Neural progenitor cell (in vitro differentiated cells): ENCODE results near the gene GABBR2. TPM values are rescaled to one million over a fixed set of nuclear protein-coding genes. Genes with fewer than 3 reads are reported as not detected.

ENCODE experiments used
- DNase-seq: peaks from one replicate; pipeline ENCODE4 v3.0.0-alpha.2; 2016; ENCODE audit warnings: low spot score
- H2AFZ ChIP-seq: fragments of 200-600 bp; sonication (generic); replicated peaks from 2 replicates; pipeline ENCODE4 v1.6.1; 2016; ENCODE audit warnings: antibody characterized with exemption
- H3F3A ChIP-seq: fragments of 200-600 bp; sonication (generic); 2 replicates; pipeline ENCODE4 v1.6.1; 2016; ENCODE audit warnings: antibody characterized with exemption, low read depth
- H3K27ac ChIP-seq: fragments of 200-600 bp; sonication (generic); 2 replicates; pipeline ENCODE4 v1.5.1; 2016; ENCODE audit warnings: mild to moderate bottlenecking
- H3K27me3 ChIP-seq: fragments of 200-600 bp; sonication (generic); 2 replicates; pipeline ENCODE4 v1.6.1; 2016; ENCODE audit warnings: mild to moderate bottlenecking, moderate library complexity
- H3K36me3 ChIP-seq: fragments of 200-600 bp; sonication (generic); 2 replicates; pipeline ENCODE4 v1.5.1; 2016
- H3K4me1 ChIP-seq: fragments of 200-600 bp; sonication (generic); 2 replicates; pipeline ENCODE4 v1.6.1; 2016; ENCODE audit warnings: mixed run types
- H3K4me2 ChIP-seq: fragments of 200-600 bp; sonication (generic); 2 replicates; pipeline ENCODE4 v1.6.1; 2016
- H3K4me3 ChIP-seq: fragments of 200-600 bp; sonication (generic); 2 replicates; pipeline ENCODE4 v1.5.1; 2016
- H3K79me2 ChIP-seq: fragments of 200-600 bp; sonication (generic); 2 replicates; pipeline ENCODE4 v1.6.1; 2016; ENCODE audit warnings: low read depth
- H3K9ac ChIP-seq: fragments of 200-600 bp; sonication (generic); 2 replicates; pipeline ENCODE4 v1.6.1; 2016
- H3K9me3 ChIP-seq: fragments of 200-600 bp; sonication (generic); 2 replicates; pipeline ENCODE4 v1.5.1; 2016; ENCODE audit warnings: low read depth
- H4K20me1 ChIP-seq: fragments of 200-600 bp; sonication (generic); 2 replicates; pipeline ENCODE4 v1.6.1; 2016; ENCODE audit warnings: low read depth
- H3K27ac Mint-ChIP-seq: 3 replicates; pipeline ENCODE4 v1.8.0; 2021; ENCODE audit warnings: mixed read lengths
- H3K27me3 Mint-ChIP-seq: 2 replicates; pipeline ENCODE4 v1.8.0; 2022; ENCODE audit warnings: low read depth, mild to moderate bottlenecking, inconsistent platforms, moderate library complexity, mixed read lengths; ENCODE audit not compliant: insufficient read depth
- H3K36me3 Mint-ChIP-seq: 3 replicates; pipeline ENCODE4 v1.8.0; 2021; ENCODE audit warnings: mixed read lengths
- H3K4me1 Mint-ChIP-seq: 3 replicates; pipeline ENCODE4 v1.8.0; 2021; ENCODE audit warnings: mixed read lengths
- H3K4me3 Mint-ChIP-seq: 3 replicates; pipeline ENCODE4 v1.8.0; 2021; ENCODE audit warnings: mild to moderate bottlenecking, moderate library complexity, mixed read lengths
- H3K9me3 Mint-ChIP-seq: 3 replicates; pipeline ENCODE4 v1.8.0; 2020; ENCODE audit warnings: mixed read lengths
- CTCF ChIP-seq: fragments of 200-600 bp; sonication (generic); IDR thresholded peaks from 2 replicates; pipeline ENCODE4 v1.5.1; 2017; ENCODE audit warnings: antibody characterized with exemption, mild to moderate bottlenecking
- EZH2 ChIP-seq: fragments of 200-600 bp; sonication (generic); IDR thresholded peaks from 2 replicates; pipeline ENCODE4 v1.6.1; 2017; ENCODE audit warnings: antibody characterized with exemption, mild to moderate bottlenecking, moderate library complexity
- EZH2phosphoT487 ChIP-seq: fragments of 200-600 bp; sonication (generic); IDR thresholded peaks from 2 replicates; pipeline ENCODE4 v1.6.1; 2017; ENCODE audit warnings: antibody characterized with exemption
- total RNA-seq: library from RNA; depleted of rRNA; stranded (reverse); fragments of >200 nt; gene quantifications from 2 replicates; pipeline ENCODE4 v1.2.3, GENCODE V29; 2015; ENCODE audit warnings: low replicate concordance

GABBR2 gene
- total RNA-seq, 1 donor from 2014 or later: not detected

DNA sequence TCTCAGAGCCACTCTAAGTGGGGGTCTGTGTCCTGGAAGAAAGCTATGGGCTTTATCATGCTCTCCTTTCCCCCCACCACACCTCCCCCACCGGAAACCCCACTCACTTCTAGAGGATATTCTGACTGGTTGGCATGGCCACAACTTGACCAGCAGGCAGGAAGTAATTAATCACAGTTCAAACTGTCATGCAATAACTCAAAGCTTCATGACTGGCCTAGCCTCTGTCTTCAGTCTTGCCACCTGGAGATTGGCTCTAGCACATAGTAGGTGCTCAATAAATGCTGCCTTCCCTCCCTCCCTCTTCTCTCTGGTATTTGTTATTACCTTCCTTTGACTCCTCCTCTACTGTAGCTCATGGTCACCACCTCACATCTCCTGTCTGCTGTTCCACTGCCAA, 124.7 kb downstream of the GABBR2 start:
- TF ChIP-seq CTCF (no peak), EZH2 (no peak), EZH2phosphoT487 (no peak)
- no peaks in the 10 kb centered on the region for H3K36me3 ChIP-seq
- no peak overlapping the region for H3K4me3 Mint-ChIP-seq
- H3K9ac ChIP-seq: no peak overlapping the region
- H3K4me1 ChIP-seq: no peaks in the 10 kb centered on the region
- H3K4me2 ChIP-seq: no peak overlapping the region
- H3K4me1 Mint-ChIP-seq: no peaks in the 10 kb centered on the region
- DNase-seq: no peak
- H3K27ac ChIP-seq: no peak overlapping the region
- H4K20me1 ChIP-seq: no peaks in the 10 kb centered on the region
- no peak overlapping the region for H3K27ac Mint-ChIP-seq
- peaks cover 9% of the 10 kb centered on the region for H3K27me3 Mint-ChIP-seq
- no peak overlapping the region for H3K4me3 ChIP-seq
- no peaks in the 10 kb centered on the region for H3K9me3 ChIP-seq
- no peaks in the 10 kb centered on the region for H3K79me2 ChIP-seq
- H3K36me3 Mint-ChIP-seq: no peaks in the 10 kb centered on the region
- H2AFZ ChIP-seq: no peak overlapping the region
- no peaks in the 10 kb centered on the region for H3F3A ChIP-seq
- no peaks in the 10 kb centered on the region for H3K27me3 ChIP-seq
- no peaks in the 10 kb centered on the region for H3K9me3 Mint-ChIP-seq

DNA sequence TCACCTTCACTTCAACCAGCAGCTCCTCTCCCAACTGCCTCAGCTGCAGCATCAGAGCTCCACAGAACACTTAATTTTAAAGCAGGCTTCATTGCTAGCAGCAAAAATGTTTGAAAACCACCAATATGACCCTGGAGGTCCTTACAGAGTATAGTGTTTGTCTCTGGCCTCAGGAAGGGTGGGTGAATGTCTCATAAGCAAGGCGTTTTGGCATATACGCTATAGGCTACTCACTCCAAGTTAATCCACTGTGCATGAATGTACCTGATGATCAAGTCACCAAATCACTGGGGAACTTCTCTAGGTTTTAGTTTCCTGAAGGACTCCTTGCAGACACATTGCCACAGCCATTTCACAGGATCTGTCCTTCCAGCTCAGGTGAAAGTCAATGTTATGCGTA, 125.3 kb downstream of the GABBR2 start:
- no peak overlapping the region for H2AFZ ChIP-seq
- H3K36me3 ChIP-seq: no peaks in the 10 kb centered on the region
- no peaks in the 10 kb centered on the region for H4K20me1 ChIP-seq
- H3K9me3 Mint-ChIP-seq: no peaks in the 10 kb centered on the region
- H3K4me3 Mint-ChIP-seq: no peak overlapping the region
- H3K27me3 Mint-ChIP-seq: peaks cover 7% of the 10 kb centered on the region
- no peak overlapping the region for H3K27ac ChIP-seq
- H3K79me2 ChIP-seq: no peaks in the 10 kb centered on the region
- H3K27me3 ChIP-seq: no peaks in the 10 kb centered on the region
- H3K4me2 ChIP-seq: no peak overlapping the region
- H3K9ac ChIP-seq: no peak overlapping the region
- no peak overlapping the region for H3K27ac Mint-ChIP-seq
- H3K4me1 Mint-ChIP-seq: no peaks in the 10 kb centered on the region
- no peak for TF ChIP-seq CTCF
- TF ChIP-seq EZH2: no peak
- TF ChIP-seq EZH2phosphoT487: no peak
- H3K36me3 Mint-ChIP-seq: no peaks in the 10 kb centered on the region
- no peak overlapping the region for H3K4me3 ChIP-seq
- no peaks in the 10 kb centered on the region for H3K9me3 ChIP-seq
- H3K4me1 ChIP-seq: no peaks in the 10 kb centered on the region
- DNase-seq: no peak
- H3F3A ChIP-seq: no peaks in the 10 kb centered on the region

- H3K4me1 ChIP-seq: no peaks in the 10 kb centered on the region
- H3K79me2 ChIP-seq: no peaks in the 10 kb centered on the region
- no peak overlapping the region for H3K4me3 Mint-ChIP-seq
- no peak overlapping the region for H2AFZ ChIP-seq
- H3K4me2 ChIP-seq: no peak overlapping the region
- H3K9me3 Mint-ChIP-seq: no peaks in the 10 kb centered on the region
- DNase-seq: no peak
- H3K36me3 Mint-ChIP-seq: no peaks in the 10 kb centered on the region
- H3K27me3 ChIP-seq: no peaks in the 10 kb centered on the region
- no peak overlapping the region for H3K27ac ChIP-seq
- no peaks in the 10 kb centered on the region for H4K20me1 ChIP-seq
- TF ChIP-seq CTCF (no peak), EZH2phosphoT487 (no peak), EZH2 (no peak)
- no peak overlapping the region for H3K4me3 ChIP-seq
- no peaks in the 10 kb centered on the region for H3F3A ChIP-seq
- peaks cover 8% of the 10 kb centered on the region for H3K27me3 Mint-ChIP-seq
- no peak overlapping the region for H3K9ac ChIP-seq
- H3K27ac Mint-ChIP-seq: no peak overlapping the region
- no peaks in the 10 kb centered on the region for H3K9me3 ChIP-seq
- no peaks in the 10 kb centered on the region for H3K4me1 Mint-ChIP-seq
- no peaks in the 10 kb centered on the region for H3K36me3 ChIP-seq
These were observed 127.8 kb downstream of the GABBR2 start for GRCh38 chr9:98580956-98581355.
